GM23338 (cell line): ENCODE results near the gene SLC45A1. TPM values are rescaled to one million over a fixed set of nuclear protein-coding genes. Genes with fewer than 3 reads are reported as not detected.

Experiments
- ATAC-seq: fragments of 200-7000 bp; cut with Tn5 transposase; 3 replicates; pipeline ENCODE4 v1.9.1; 2020
- DNase-seq: peaks from one replicate; pipeline ENCODE4 v3.0.0-alpha.2; 2015; ENCODE audit warnings: low spot score
- H2AFZ ChIP-seq: fragments of 200-600 bp; sonication (generic); 2 replicates; pipeline ENCODE4 v1.8.0; 2016; ENCODE audit warnings: antibody characterized with exemption, mild to moderate bottlenecking, moderate library complexity
- H3F3A ChIP-seq: fragments of 200-600 bp; sonication (generic); replicated peaks from 2 replicates; pipeline ENCODE4 v1.8.0; 2017; ENCODE audit warnings: antibody characterized with exemption, mixed run types, low read depth
- H3K27ac ChIP-seq: fragments of 200-600 bp; sonication (generic); 2 replicates; pipeline ENCODE4 v1.6.1; 2016; ENCODE audit warnings: low read depth
- H3K27me3 ChIP-seq: fragments of 200-600 bp; sonication (generic); 2 replicates; pipeline ENCODE4 v1.8.0; 2016; ENCODE audit warnings: mild to moderate bottlenecking, mixed run types, moderate library complexity; ENCODE audit not compliant: insufficient read depth
- H3K36me3 ChIP-seq: fragments of 200-600 bp; sonication (generic); 2 replicates; pipeline ENCODE4 v1.8.0; 2016; ENCODE audit warnings: mild to moderate bottlenecking; ENCODE audit not compliant: insufficient read depth
- H3K4me1 ChIP-seq: fragments of 200-600 bp; sonication (generic); 2 replicates; pipeline ENCODE4 v1.8.0; 2016; ENCODE audit warnings: mild to moderate bottlenecking, moderate library complexity; ENCODE audit not compliant: insufficient read depth
- H3K4me2 ChIP-seq: fragments of 200-600 bp; sonication (generic); 2 replicates; pipeline ENCODE4 v1.7.1; 2017; ENCODE audit warnings: mixed run types
- H3K4me3 ChIP-seq: fragments of 200-600 bp; sonication (generic); 2 replicates; pipeline ENCODE4 v1.6.1; 2016; ENCODE audit warnings: mixed run types
- H3K79me2 ChIP-seq: fragments of 200-600 bp; sonication (generic); replicated peaks from 2 replicates; pipeline ENCODE4 v1.8.0; 2017; ENCODE audit warnings: mild to moderate bottlenecking; ENCODE audit not compliant: insufficient read depth
- H3K9me2 ChIP-seq: fragments of 200-600 bp; sonication (generic); 2 replicates; pipeline ENCODE4 v1.8.0; 2017; ENCODE audit not compliant: insufficient read depth
- H4K20me1 ChIP-seq: fragments of 200-600 bp; sonication (generic); replicated peaks from 2 replicates; pipeline ENCODE4 v1.8.0; 2017; ENCODE audit warnings: mild to moderate bottlenecking; ENCODE audit not compliant: insufficient read depth
- H3K27ac Mint-ChIP-seq: 2 replicates; pipeline ENCODE4 v1.8.0; 2020; ENCODE audit warnings: inconsistent platforms, mild to moderate bottlenecking, moderate library complexity, mixed read lengths
- H3K27me3 Mint-ChIP-seq: 3 replicates; pipeline ENCODE4 v1.8.0; 2022; ENCODE audit warnings: low read depth, mild to moderate bottlenecking, moderate library complexity, mixed read lengths, inconsistent platforms; ENCODE audit not compliant: insufficient read depth, poor library complexity
- H3K36me3 Mint-ChIP-seq: 3 replicates; pipeline ENCODE4 v1.8.0; 2021; ENCODE audit warnings: low read depth, mild to moderate bottlenecking, inconsistent platforms, moderate library complexity, mixed read lengths
- H3K4me1 Mint-ChIP-seq: 3 replicates; pipeline ENCODE4 v1.8.0; 2020; ENCODE audit warnings: mild to moderate bottlenecking, inconsistent platforms, mixed read lengths
- H3K4me3 Mint-ChIP-seq: 3 replicates; pipeline ENCODE4 v1.8.0; 2021; ENCODE audit warnings: moderate library complexity, mild to moderate bottlenecking, inconsistent platforms, mixed read lengths
- H3K9me3 Mint-ChIP-seq: 3 replicates; pipeline ENCODE4 v1.8.0; 2020; ENCODE audit warnings: moderate library complexity, mild to moderate bottlenecking, inconsistent platforms, mixed read lengths
- CTCF ChIP-seq, 2 experiments: fragments of 200-600 bp in 1 of 2; sonication (generic) in 1 of 2; conservative IDR thresholded peaks; 2 replicates each; pipeline versions ENCODE4 v1.5.1 to v1.6.1; 2016 to 2017; ENCODE audit warnings: antibody characterized with exemption in 2 of 2, low read depth in 2 of 2, mild to moderate bottlenecking in 2 of 2, moderate library complexity in 1 of 2
- JUNB ChIP-seq: IDR thresholded peaks from one replicate; pipeline ENCODE4 v1.6.1; 2016; ENCODE audit warnings: antibody characterized with exemption; ENCODE audit not compliant: unreplicated experiment
- ZNF462 ChIP-seq: fragments of 250-450 bp; sonication (Bioruptor Pico); IDR thresholded peaks from 2 replicates; pipeline ENCODE4 v1.5.0; 2020; ENCODE audit warnings: mild to moderate bottlenecking, moderate library complexity
- polyA plus RNA-seq: library from polyadenylated mRNA; unstranded; fragments of >200 nt; fragmentation: Nextera tagmentation; extraction: Ambion mirVana; gene quantifications from 2 replicates; pipeline ENCODE4 v1.2.1, GENCODE V29; 2016
- total RNA-seq: library from RNA; depleted of rRNA; stranded (reverse); fragments of >200 nt; shearing (Covaris generic); gene quantifications from 2 replicates; pipeline ENCODE4 v1.2.3, GENCODE V29; 2014

The SLC45A1 gene
- total and polyA plus RNA-seq, 2 experiments from 2014 or later: 1.3 to 2.3 TPM

DNA sequence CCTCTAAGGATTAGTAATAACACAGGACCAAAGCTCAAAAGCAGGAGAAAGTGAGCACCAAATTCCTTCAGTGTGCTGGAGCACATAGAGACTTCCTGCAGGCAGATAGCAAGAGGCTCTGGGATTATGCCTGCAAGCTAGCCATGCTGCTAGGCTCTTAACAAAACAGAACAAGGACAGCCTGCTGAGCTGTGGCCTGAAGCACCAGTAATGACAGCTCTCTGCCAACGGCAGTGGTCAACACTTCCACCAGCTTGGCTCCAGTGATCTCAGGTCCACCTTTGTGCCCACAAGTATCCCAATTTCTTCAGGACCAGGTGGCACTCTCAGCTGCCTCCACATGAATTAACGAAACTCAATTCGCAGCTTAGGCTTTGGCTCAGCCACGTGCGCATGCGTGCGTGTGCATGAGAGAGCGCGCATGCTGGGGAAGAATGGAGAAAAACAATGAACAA lies 64.2 kb downstream of the SLC45A1 start:
- Histone ChIP-seq H3K9me2 (no peaks in the 10 kb centered on the region), H3K4me2 (no peak overlapping the region), H3K27me3 (no peaks in the 10 kb centered on the region), H3F3A (no peaks in the 10 kb centered on the region; the same call in 1 of the 2 replicates), H4K20me1 (peaks cover 60% of the 10 kb centered on the region), H3K4me1 (peaks cover 22% of the 10 kb centered on the region), H3K36me3 (no peaks in the 10 kb centered on the region), H2AFZ (no peak overlapping the region), H3K79me2 (peaks cover 97% of the 10 kb centered on the region), H3K27ac (0 out of 2 replicates have a peak overlapping the region, but pooled peaks have one; percentile 39), H3K4me3 (no peak overlapping the region)
- peak; percentile 84 for ATAC-seq
- DNase-seq: peak; percentile 40
- Mint-ChIP-seq H3K9me3 (no peaks in the 10 kb centered on the region), H3K27ac (0 out of 2 replicates have a peak overlapping the region, but pooled peaks have one; percentile 74), H3K27me3 (no peaks in the 10 kb centered on the region), H3K4me1 (peaks cover 59% of the 10 kb centered on the region), H3K4me3 (no peak overlapping the region), H3K36me3 (peaks cover 8% of the 10 kb centered on the region)
- TF ChIP-seq JUNB: no peak
- TF ChIP-seq ZNF462 (CRISPR knock-in tag): peak; percentile 62; the same call in 1 of the 2 replicates
- no peak for TF ChIP-seq CTCF (conservative IDR thresholded peaks at IDR 0.05; ENCODE audit: low read depth in 2 of 2)
